Tibial nerve (tissue), 3 donors: ENCODE data around the gene AK9.

ENCODE experiments used
- POLR2A ChIP-seq, 2 donors: fragments of 450-650 bp; IDR thresholded peaks; one replicate each; pipeline ENCODE4 v1.6.1; 2017; ENCODE audit warnings: antibody characterized with exemption in 2 of 2, mild to moderate bottlenecking in 2 of 2, moderate library complexity in 2 of 2
- TF ChIP-seq, protein P1 (sequence below), 5 experiments: fragments of 200-600 bp in 3 of 5; fragments of 450-650 bp in 2 of 5; sonication (generic) in 3 of 5; IDR thresholded peaks; one replicate each; pipeline ENCODE4 v1.5.1; 2016 to 2019; ENCODE audit warnings: antibody characterized with exemption in 5 of 5, mild to moderate bottlenecking in 3 of 5, moderate library complexity in 2 of 5

DNA sequence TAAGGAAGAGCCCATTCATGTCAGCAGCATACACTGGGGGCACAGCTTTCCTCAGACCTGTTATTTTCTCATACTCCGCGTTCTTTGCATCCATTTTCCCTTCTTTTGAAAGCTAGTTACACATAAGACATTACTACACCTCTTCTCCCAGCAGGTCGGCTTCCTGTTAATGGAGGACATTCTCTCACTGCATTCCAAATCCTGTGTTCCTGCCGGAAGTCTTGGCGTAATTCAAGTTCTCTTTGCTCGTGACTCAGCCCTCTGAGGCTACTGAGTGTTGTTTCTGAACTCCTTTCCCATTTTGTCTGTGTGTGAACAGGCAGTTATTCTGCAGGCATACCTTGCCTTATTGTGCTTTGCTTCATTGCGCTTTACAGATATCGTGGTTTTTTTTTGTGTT, 110.5 kb downstream of the AK9 start:
- TF ChIP-seq, protein P1, sequence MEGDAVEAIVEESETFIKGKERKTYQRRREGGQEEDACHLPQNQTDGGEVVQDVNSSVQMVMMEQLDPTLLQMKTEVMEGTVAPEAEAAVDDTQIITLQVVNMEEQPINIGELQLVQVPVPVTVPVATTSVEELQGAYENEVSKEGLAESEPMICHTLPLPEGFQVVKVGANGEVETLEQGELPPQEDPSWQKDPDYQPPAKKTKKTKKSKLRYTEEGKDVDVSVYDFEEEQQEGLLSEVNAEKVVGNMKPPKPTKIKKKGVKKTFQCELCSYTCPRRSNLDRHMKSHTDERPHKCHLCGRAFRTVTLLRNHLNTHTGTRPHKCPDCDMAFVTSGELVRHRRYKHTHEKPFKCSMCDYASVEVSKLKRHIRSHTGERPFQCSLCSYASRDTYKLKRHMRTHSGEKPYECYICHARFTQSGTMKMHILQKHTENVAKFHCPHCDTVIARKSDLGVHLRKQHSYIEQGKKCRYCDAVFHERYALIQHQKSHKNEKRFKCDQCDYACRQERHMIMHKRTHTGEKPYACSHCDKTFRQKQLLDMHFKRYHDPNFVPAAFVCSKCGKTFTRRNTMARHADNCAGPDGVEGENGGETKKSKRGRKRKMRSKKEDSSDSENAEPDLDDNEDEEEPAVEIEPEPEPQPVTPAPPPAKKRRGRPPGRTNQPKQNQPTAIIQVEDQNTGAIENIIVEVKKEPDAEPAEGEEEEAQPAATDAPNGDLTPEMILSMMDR (IDR thresholded peaks at IDR 0.05): no peak
- no peak for TF ChIP-seq POLR2A (IDR thresholded peaks at IDR 0.05)
